VCaP (cell line): Measurements from ENCODE around the gene POC1A.
"Not testable (repeated sequence)": the region's sequence is repeated elsewhere in the genome, so short reads cannot be mapped to it uniquely, and the experiment has no call there.

ENCODE experiments used
- H3K27ac ChIP-seq: fragments of 450-650 bp; 2 replicates; pipeline ENCODE4 v1.5.1; 2017
- CTCF ChIP-seq: fragments of 450-650 bp; conservative IDR thresholded peaks from 2 replicates; pipeline ENCODE4 v1.5.1; 2017; ENCODE audit warnings: mild to moderate bottlenecking, moderate library complexity

Gene POC1A

GRCh38 chr3:52182691-52183090 is 28.5 kb upstream of the POC1A start:
- H3K27ac ChIP-seq, result no peak overlapping the region
- no peak for TF ChIP-seq CTCF

GRCh38 chr3:52182196-52182595 is 28.0 kb upstream of the POC1A start:
- no peak for TF ChIP-seq CTCF
- no peak overlapping the region for H3K27ac ChIP-seq

GRCh38 chr3:52181543-52181942 is 27.3 kb upstream of the POC1A start:
- H3K27ac ChIP-seq, result no peak overlapping the region
- TF ChIP-seq CTCF, result no peak

GRCh38 chr3:52178537-52178936 is 24.3 kb upstream of the POC1A start:
- no peak overlapping the region for H3K27ac ChIP-seq
- no peak for TF ChIP-seq CTCF

- H3K27ac ChIP-seq, result not testable (repeated sequence)
These were observed 23.9 kb upstream of the POC1A start for GRCh38 chr3:52178126-52178525.

- TF ChIP-seq CTCF, result no peak
- no peak overlapping the region for H3K27ac ChIP-seq
These were observed 23.4 kb upstream of the POC1A start for GRCh38 chr3:52177701-52178042.

GRCh38 chr3:52176951-52177700 is 22.9 kb upstream of the POC1A start:
- H3K27ac ChIP-seq, result no peak overlapping the region
- no peak for TF ChIP-seq CTCF

- TF ChIP-seq CTCF, result no peak
These were observed 22.0 kb upstream of the POC1A start for GRCh38 chr3:52176180-52176752.

More at GRCh38 chr3:52176180-52176752, 22.0 kb upstream of the POC1A start:
- H3K27ac ChIP-seq, result no peak overlapping the region
